Erythroblast (primary cell): ENCODE results near the gene PRKAG3.

Source experiments
- GATA1 ChIP-seq: IDR thresholded peaks from 2 replicates; pipeline ENCODE4 v1.6.1; 2011; ENCODE audit warnings: low read depth, mild to moderate bottlenecking, control low read depth, low read length, moderate library complexity
- POLR2A ChIP-seq: IDR thresholded peaks from 2 replicates; pipeline ENCODE4 v1.6.1; 2011; ENCODE audit warnings: mild to moderate bottlenecking, low read length

GRCh38 chr2:218833023-218833609, 1.5 kb upstream of the PRKAG3 start:
- no peak for TF ChIP-seq POLR2A
- TF ChIP-seq GATA1 = no peak
